ENCODE data around the gene TBL1Y. TPM values are rescaled to one million over a fixed set of nuclear protein-coding genes. Genes with fewer than 3 reads are reported as not detected.

The TBL1Y gene
- polyA plus RNA-seq, 1 experiment, result not detected

- no peaks in the 10 kb centered on the region for H3K36me3 ChIP-seq (ENCODE audit: control insufficient read depth, insufficient read depth, low read length)
- ChIA-PET CTCF (no interaction called here), POLR2A (no interaction called here)
- no peak overlapping the region for H3K4me3 ChIP-seq (ENCODE audit: low read depth, low read length)
- TF ChIP-seq, protein P1, sequence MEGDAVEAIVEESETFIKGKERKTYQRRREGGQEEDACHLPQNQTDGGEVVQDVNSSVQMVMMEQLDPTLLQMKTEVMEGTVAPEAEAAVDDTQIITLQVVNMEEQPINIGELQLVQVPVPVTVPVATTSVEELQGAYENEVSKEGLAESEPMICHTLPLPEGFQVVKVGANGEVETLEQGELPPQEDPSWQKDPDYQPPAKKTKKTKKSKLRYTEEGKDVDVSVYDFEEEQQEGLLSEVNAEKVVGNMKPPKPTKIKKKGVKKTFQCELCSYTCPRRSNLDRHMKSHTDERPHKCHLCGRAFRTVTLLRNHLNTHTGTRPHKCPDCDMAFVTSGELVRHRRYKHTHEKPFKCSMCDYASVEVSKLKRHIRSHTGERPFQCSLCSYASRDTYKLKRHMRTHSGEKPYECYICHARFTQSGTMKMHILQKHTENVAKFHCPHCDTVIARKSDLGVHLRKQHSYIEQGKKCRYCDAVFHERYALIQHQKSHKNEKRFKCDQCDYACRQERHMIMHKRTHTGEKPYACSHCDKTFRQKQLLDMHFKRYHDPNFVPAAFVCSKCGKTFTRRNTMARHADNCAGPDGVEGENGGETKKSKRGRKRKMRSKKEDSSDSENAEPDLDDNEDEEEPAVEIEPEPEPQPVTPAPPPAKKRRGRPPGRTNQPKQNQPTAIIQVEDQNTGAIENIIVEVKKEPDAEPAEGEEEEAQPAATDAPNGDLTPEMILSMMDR (IDR thresholded peaks at IDR 0.05; ENCODE audit: insufficient read depth, low read depth, low read length), result no peak
- no peak for DNase-seq (ENCODE audit: low read depth)
- H3K27me3 ChIP-seq (ENCODE audit: control insufficient read depth, insufficient read depth, low read length), result no peaks in the 10 kb centered on the region
Observed at GRCh38 chrY:6987811-6988210, 77.3 kb downstream of the TBL1Y start.

DNA sequence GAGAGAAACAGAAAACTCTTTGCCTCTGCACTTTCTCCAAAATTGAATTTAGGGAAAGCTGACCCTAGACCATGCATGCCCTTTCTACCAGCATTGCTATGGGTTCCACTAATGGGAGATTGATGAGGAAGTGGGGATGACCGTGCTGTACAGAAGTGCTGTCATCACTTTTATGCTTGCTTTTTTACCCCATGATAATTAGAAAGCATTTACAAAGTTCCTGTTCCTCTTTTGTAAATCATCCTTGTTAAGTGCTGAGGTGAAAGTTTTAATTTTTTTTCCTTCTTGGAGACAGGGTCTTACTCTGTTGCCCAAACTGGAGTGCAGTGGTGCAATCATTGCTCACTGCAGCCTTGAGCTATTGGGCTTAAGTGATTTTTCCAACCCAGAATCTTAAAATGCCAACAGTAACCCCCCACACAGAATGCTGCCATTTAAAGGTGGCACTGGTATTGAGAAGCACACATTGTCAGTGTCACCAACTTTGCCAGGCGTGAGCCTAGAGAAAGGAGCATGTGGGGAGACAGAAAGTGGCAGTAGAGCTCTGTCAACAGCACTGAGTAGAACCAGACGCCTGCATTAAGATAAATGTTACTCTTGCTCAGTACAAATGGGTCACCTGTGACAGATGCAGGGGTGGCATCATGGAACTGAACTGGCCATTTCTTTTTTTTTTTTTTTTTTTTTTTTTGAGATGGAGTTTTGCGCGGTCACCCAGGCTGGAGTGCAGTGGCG lies 79.6 kb downstream of the TBL1Y start:
- no peak overlapping the region for H3K4me3 ChIP-seq (ENCODE audit: low read depth, low read length)
- ChIA-PET CTCF (no interaction called here), POLR2A (no interaction called here)
- H3K27me3 ChIP-seq (ENCODE audit: control insufficient read depth, insufficient read depth, low read length), result no peaks in the 10 kb centered on the region
- TF ChIP-seq, protein P1 (IDR thresholded peaks at IDR 0.05; ENCODE audit: insufficient read depth, low read depth, low read length), result no peak
- no peaks in the 10 kb centered on the region for H3K36me3 ChIP-seq (ENCODE audit: control insufficient read depth, insufficient read depth, low read length)
- DNase-seq (ENCODE audit: low read depth), result no peak

DNA sequence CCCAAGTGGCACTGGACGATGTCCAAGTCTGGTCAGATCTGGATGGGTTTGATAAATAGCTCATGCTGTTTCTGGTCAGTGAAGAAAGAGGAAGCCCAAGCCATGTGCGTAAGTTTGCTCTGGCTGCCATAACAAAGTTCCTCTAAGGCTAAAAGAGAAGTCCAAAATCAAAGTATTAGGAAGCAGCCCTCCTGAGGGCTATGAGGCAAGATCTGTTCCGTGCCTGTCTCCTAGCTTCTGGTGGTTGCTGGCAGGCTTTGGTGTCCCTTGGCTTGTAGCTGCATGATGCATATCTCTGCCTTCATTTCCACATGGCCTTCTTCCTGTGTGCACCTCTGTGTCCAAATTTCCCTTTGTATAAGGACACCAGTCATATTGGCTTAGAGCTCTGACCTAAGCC lies 81.5 kb downstream of the TBL1Y start:
- DNase-seq (ENCODE audit: low read depth), result no peak
- ChIA-PET POLR2A (no interaction called here), CTCF (no interaction called here)
- Histone ChIP-seq H3K27me3 (ENCODE audit: control insufficient read depth, insufficient read depth, low read length) (no peaks in the 10 kb centered on the region), H3K36me3 (ENCODE audit: control insufficient read depth, insufficient read depth, low read length) (no peaks in the 10 kb centered on the region), H3K4me3 (ENCODE audit: low read depth, low read length) (no peak overlapping the region)
- TF ChIP-seq, protein P1 (IDR thresholded peaks at IDR 0.05; ENCODE audit: insufficient read depth, low read depth, low read length), result no peak

GRCh38 chrY:6995987-6996386 lies 85.5 kb downstream of the TBL1Y start:
- CTCF ChIA-PET, result no interaction called here
- no peak for DNase-seq (ENCODE audit: low read depth)
- POLR2A ChIA-PET, result no interaction called here

DNA sequence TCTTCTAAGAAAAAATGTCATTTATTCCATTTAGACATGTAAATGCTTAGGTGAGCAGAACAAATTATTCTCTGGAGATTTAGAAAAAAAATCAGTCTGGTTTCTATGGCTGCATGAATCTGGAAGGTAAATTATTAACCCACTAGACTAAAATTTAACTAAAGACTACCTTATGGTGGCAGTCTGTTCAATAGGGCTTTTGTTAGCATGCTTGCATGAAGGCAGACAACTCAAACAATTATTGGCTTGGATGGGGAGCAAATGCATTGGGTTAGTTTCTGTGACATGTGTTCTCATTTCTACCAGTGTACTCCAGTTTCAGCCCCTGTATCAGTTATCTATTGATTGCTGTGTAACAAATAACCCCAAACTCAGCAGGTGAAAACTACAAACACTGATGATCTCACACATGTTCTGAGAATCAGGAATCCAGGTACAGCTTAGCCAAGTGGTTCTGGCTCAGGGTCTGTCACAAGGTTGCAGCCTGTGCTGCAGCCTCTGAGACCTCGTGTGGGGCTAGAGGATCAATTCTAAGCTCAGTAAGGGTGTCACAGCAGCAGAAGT lies 87.1 kb downstream of the TBL1Y start:
- H3K27me3 ChIP-seq (ENCODE audit: control insufficient read depth, insufficient read depth, low read length), result no peaks in the 10 kb centered on the region
- no peak overlapping the region for H3K4me3 ChIP-seq (ENCODE audit: low read depth, low read length)
- ChIA-PET POLR2A (no interaction called here), CTCF (interaction anchor here (0.6 kb wide), 1 partner anchor 1247 kb away, joined by 3 read pairs; no protein-coding TSS in a partner anchor)
- DNase-seq (ENCODE audit: low read depth), result no peak
- H3K36me3 ChIP-seq (ENCODE audit: control insufficient read depth, insufficient read depth, low read length), result no peaks in the 10 kb centered on the region
- TF ChIP-seq, protein P1 (IDR thresholded peaks at IDR 0.05; ENCODE audit: insufficient read depth, low read depth, low read length), result no peak

More at GRCh38 chrY:6995987-6996386, 85.5 kb downstream of the TBL1Y start:
- Histone ChIP-seq H3K27me3 (ENCODE audit: control insufficient read depth, insufficient read depth, low read length) (no peaks in the 10 kb centered on the region), H3K36me3 (ENCODE audit: control insufficient read depth, insufficient read depth, low read length) (no peaks in the 10 kb centered on the region), H3K4me3 (ENCODE audit: low read depth, low read length) (no peak overlapping the region)
- TF ChIP-seq, protein P1 (IDR thresholded peaks at IDR 0.05; ENCODE audit: insufficient read depth, low read depth, low read length), result no peak

Measured in BJ (cell line).